ENCODE results near the gene RNU6-9.

GRCh38 chr19:906480-906879 lies 13.2 kb downstream of the RNU6-9 start:
- TF ChIP-seq, protein P1, sequence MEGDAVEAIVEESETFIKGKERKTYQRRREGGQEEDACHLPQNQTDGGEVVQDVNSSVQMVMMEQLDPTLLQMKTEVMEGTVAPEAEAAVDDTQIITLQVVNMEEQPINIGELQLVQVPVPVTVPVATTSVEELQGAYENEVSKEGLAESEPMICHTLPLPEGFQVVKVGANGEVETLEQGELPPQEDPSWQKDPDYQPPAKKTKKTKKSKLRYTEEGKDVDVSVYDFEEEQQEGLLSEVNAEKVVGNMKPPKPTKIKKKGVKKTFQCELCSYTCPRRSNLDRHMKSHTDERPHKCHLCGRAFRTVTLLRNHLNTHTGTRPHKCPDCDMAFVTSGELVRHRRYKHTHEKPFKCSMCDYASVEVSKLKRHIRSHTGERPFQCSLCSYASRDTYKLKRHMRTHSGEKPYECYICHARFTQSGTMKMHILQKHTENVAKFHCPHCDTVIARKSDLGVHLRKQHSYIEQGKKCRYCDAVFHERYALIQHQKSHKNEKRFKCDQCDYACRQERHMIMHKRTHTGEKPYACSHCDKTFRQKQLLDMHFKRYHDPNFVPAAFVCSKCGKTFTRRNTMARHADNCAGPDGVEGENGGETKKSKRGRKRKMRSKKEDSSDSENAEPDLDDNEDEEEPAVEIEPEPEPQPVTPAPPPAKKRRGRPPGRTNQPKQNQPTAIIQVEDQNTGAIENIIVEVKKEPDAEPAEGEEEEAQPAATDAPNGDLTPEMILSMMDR (IDR thresholded peaks at IDR 0.05; ENCODE audit: insufficient read depth, low read length, poor library complexity, severe bottlenecking) = no peak
- no peak for TF ChIP-seq EZH2phosphoT487 (conservative IDR thresholded peaks at IDR 0.05; ENCODE audit: low read length)
